GM12864 (cell line): Measurements from ENCODE around the gene DISC1.

ENCODE experiments used
- DNase-seq: peaks from one replicate; pipeline ENCODE4 v3.0.0-alpha.2; 2011; ENCODE audit warnings: low read depth
- H3K4me3 ChIP-seq: 2 replicates; pipeline ENCODE4 v1.5.1; 2011; ENCODE audit warnings: mild to moderate bottlenecking, low read depth, low read length, control low read depth
- TF ChIP-seq, protein P1 (sequence below): IDR thresholded peaks from 2 replicates; pipeline ENCODE4 v1.5.1; 2011; ENCODE audit warnings: low read depth, mild to moderate bottlenecking, moderate library complexity, low read length, control low read depth, inconsistent platforms; ENCODE audit errors: missing control alignments

Gene DISC1

DNA sequence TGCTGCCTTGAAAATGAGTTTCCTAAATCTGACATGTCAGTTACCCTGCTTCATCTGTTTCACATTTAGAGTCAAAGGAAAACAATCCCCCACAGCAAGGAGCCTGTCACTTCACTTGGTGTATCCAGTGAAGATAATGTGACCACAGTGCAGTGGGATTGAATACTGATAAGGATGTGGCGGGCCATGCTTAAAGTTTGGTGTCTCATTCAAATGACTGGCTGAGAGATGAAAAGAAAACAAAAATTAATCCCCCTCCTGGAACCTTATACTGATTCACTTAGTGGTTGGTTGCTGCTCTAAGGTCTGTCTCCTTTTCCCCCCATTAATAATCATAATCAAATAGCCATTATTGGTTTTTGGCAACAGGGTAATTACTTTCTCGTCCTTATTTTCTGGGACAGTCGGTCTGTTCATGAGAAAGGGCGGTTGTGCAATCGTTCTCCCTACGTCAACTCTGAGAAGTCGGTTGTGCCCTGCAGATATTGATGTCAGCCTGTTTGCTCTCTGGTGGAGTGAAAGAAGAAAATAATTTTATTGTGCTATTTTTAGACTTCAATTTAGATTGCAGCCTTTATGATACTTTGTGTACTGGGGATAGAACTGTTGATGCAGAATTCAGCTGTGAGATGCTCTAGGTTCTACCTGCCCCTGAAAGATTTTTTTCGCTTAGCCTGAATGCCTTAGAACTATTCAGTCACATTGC lies 360.2 kb downstream of the DISC1 start:
- no peak for DNase-seq
- TF ChIP-seq, protein P1, sequence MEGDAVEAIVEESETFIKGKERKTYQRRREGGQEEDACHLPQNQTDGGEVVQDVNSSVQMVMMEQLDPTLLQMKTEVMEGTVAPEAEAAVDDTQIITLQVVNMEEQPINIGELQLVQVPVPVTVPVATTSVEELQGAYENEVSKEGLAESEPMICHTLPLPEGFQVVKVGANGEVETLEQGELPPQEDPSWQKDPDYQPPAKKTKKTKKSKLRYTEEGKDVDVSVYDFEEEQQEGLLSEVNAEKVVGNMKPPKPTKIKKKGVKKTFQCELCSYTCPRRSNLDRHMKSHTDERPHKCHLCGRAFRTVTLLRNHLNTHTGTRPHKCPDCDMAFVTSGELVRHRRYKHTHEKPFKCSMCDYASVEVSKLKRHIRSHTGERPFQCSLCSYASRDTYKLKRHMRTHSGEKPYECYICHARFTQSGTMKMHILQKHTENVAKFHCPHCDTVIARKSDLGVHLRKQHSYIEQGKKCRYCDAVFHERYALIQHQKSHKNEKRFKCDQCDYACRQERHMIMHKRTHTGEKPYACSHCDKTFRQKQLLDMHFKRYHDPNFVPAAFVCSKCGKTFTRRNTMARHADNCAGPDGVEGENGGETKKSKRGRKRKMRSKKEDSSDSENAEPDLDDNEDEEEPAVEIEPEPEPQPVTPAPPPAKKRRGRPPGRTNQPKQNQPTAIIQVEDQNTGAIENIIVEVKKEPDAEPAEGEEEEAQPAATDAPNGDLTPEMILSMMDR: no peak
- H3K4me3 ChIP-seq: no peak overlapping the region

DNA sequence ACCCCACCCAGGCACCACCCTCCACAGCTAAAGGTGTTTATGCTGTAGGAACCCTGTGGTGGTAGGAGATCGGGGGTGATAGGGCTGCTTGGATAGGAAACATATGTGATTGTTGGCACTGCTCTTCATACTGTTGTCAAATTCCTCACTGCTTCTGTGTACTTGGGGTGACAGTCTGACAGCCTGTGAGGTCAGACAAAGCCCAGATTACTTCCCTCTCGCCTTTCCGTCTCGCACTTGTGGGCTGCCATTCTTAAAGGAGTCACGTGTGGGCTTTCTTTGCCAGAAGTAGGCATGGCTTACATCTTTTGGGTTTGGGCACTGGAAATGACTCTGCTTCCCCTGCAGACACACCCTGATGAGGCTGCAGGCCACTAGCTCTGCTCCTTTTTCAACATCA lies 363.8 kb downstream of the DISC1 start:
- TF ChIP-seq, protein P1: no peak
- DNase-seq: no peak

DNA sequence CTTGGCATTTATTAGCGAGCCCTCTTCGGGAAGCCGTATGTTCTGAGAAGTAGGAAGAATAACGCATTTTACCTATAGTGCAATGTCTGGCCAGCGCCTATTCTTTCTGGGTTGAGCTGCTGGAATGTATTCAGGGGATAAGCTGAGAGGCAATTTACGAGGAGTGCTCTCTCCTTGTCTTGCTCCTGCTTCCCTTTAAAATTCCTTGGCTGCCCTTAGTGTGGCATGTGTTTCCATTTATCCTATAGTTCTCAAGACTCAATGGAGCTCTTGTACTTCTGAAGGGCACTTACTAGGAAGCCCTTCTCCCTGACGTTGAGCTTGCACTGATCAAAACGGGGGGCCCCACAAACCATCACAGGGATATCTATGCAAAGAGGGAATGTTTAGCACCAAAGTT lies 364.6 kb downstream of the DISC1 start:
- H3K4me3 ChIP-seq: no peak overlapping the region
- TF ChIP-seq, protein P1: no peak

More for the DNA sequence above, 363.8 kb downstream of the DISC1 start:
- no peak overlapping the region for H3K4me3 ChIP-seq

DNA sequence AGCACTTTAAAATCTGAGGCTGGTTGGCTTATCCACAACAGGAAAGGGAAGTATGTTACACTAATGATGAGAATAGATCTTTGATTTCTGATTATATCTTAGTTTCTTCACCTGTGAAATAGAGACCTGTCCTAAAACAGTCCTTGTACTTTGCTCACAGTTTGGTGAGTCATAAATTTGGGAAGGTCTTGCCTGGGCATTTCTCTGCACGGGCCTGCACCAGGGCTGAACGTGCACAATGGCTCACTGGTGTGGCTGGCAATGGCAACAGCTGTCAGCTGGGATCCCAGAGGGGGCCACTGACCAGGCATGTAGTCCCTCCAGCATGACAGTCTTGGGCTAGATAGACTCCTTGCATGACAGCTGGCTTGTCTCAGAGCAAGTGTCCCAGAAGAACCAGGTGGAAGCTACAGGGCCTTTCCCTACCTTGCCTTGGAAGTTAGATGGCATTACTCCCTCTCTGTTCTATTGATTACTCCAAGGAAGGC lies 367.4 kb downstream of the DISC1 start:
- no peak for DNase-seq
- no peak overlapping the region for H3K4me3 ChIP-seq
- TF ChIP-seq, protein P1: no peak

More for the DNA sequence above, 364.6 kb downstream of the DISC1 start:
- no peak for DNase-seq

DNA sequence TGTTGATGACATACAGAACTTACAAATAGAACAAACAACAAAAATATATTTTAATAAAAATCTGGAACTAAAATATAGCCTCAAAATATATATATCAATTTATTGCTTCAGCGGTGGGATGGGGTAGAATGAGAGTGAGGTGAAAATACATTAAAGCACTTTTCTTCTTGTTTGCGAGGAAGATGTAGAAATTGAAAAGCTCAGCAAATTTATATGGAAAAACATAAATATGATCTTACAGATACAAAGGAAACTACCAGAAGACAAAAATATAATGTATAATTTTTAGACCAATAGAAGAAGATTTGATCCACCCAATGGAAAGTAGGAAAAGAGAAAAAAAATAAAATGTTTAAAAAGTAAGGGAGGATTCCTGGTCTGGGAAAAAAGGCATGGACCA lies 372.2 kb downstream of the DISC1 start:
- no peak overlapping the region for H3K4me3 ChIP-seq
- DNase-seq: no peak
- TF ChIP-seq, protein P1: no peak

DNA sequence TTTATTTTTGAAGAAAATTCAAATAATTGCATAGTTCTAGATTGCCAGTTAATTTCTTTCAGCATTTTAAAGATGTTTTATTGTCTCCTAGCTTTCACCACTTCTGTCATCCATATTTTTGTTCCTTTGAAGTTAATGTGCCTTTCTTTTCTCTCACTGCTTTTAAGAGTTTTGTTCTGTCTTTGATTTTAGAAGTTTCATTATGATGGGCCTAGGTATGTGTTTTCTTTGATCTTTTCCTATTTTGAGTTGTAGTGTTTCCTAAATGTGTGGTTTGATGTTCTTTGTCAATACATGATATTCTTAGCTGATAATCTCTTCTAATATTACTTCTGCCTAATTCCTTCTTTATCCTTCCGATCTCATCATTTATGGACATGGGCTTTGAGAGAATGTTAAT lies 378.7 kb downstream of the DISC1 start:
- no peak for DNase-seq
- TF ChIP-seq, protein P1: no peak
- no peak overlapping the region for H3K4me3 ChIP-seq

DNA sequence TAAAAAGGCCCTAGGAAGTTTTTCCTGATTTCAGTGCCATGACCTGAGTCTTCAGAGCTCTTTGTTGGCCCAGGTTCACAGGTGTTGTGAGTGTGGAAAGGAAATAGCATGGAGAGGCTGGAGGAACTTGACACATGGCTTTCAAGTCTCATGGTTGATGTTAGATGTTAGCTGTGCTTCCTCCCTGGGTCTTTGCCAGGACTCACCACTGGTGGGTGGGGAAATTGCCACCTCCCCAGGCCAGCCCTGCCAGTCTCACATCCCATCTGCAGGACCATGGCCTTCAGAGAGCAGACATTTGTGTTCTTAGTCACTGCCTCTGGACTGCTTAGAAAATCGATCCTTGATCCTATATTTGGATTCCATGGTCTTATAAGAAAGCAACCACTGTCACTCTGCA lies 383.2 kb downstream of the DISC1 start:
- no peak for DNase-seq
- no peak overlapping the region for H3K4me3 ChIP-seq
- TF ChIP-seq, protein P1: no peak
